ENCODE results near the gene SNAP47. TPM values are rescaled to one million over a fixed set of nuclear protein-coding genes. Genes with fewer than 3 reads are reported as not detected.

Gene SNAP47
- total and polyA plus RNA-seq, 2 of the 4 experiments (the other 2 are of a cell fraction) = 39.4 to 72.9 TPM

- dilution Hi-C loops (cut with HindIII; ENCODE audit: low sequenced_read_pairs, unreplicated experiment) = no loop called here
- DNase-seq = no peak
- H2BK5ac ChIP-seq (ENCODE audit: low read depth, low read length, poor library complexity, severe bottlenecking) = peak overlapping the region; percentile 39
- TF ChIP-seq RFX5 (IDR thresholded peaks at IDR 0.05; ENCODE audit: low read depth, low read length) = no peak
- no peak for TF ChIP-seq RAD21 (IDR thresholded peaks at IDR 0.05; ENCODE audit: low read length)
- TF ChIP-seq FOS (IDR thresholded peaks at IDR 0.05; ENCODE audit: low read depth, low read length) = no peak
- TF ChIP-seq NFE2L2 (IDR thresholded peaks at IDR 0.05; ENCODE audit: low read depth, low read length) = no peak
- no peak for TF ChIP-seq BHLHE40 (IDR thresholded peaks at IDR 0.05; ENCODE audit: low read depth, low read length)
- TF ChIP-seq USF2 (IDR thresholded peaks at IDR 0.05; ENCODE audit: low read depth, low read length) = no peak
- intact Hi-C loops (cut with micrococcal nuclease) = loop anchor here (5.0 kb wide), 1 partner anchor 319 kb away; the partner anchor contains the start of gene ARF1
- CTCF ChIA-PET = interaction anchor here (0.6 to 2.0 kb wide), 3 partner anchors 182 to 250 kb away, joined by 5 to 7 read pairs (median 5); no protein-coding TSS in a partner anchor
- H3K4me1 ChIP-seq (ENCODE audit: control insufficient read depth, insufficient read depth, low read length) = peaks cover 30% of the 10 kb centered on the region
- H3K4me2 ChIP-seq (ENCODE audit: low read depth, low read length) = no peak overlapping the region
- no peak overlapping the region for H3K27ac ChIP-seq (ENCODE audit: insufficient read depth, low read length)
- H2AK5ac ChIP-seq (ENCODE audit: low read depth, low read length) = peak overlapping the region; percentile 30; the same call in 1 of the 2 replicates
- no peak overlapping the region for H4K8ac ChIP-seq (ENCODE audit: low read depth in 2 of 2, low read length in 2 of 2)
- H3K36me3 ChIP-seq (ENCODE audit: control insufficient read depth, insufficient read depth, low read length) = peaks cover 35% of the 10 kb centered on the region
- H3K23ac ChIP-seq (ENCODE audit: low read depth, low read length) = no peak overlapping the region
- no peak overlapping the region for H3K56ac ChIP-seq (ENCODE audit: extremely low read depth, insufficient read depth, low read length)
- H3K9ac ChIP-seq (ENCODE audit: low read depth, low read length) = no peak overlapping the region
- H4K5ac ChIP-seq (ENCODE audit: low read depth, low read length) = no peak overlapping the region
- H4K20me1 ChIP-seq (ENCODE audit: insufficient read depth, low read length) = peaks cover 59% of the 10 kb centered on the region
- no TSS peak for BruUV-seq (replicated peaks)
- ATAC-seq (ENCODE audit: low read depth) = no peak
- H3K14ac ChIP-seq (replicated peaks; ENCODE audit: low read depth, low read length) = no peak overlapping the region
- no peak overlapping the region for H2AFZ ChIP-seq (replicated peaks; ENCODE audit: low read length, poor library complexity)
- H3K9me3 ChIP-seq (ENCODE audit: control insufficient read depth, insufficient read depth, low read length) = no peaks in the 10 kb centered on the region
- H2BK120ac ChIP-seq (ENCODE audit: low read depth, low read length) = no peak overlapping the region
- no peak overlapping the region for H2BK20ac ChIP-seq (ENCODE audit: low read depth, low read length)
- no peak overlapping the region for H2BK15ac ChIP-seq (ENCODE audit: low read depth, low read length)
- peaks cover 26% of the 10 kb centered on the region for H3K9me1 ChIP-seq (ENCODE audit: insufficient read depth, low read length)
- H2AK9ac ChIP-seq (replicated peaks; ENCODE audit: low read depth, low read length, poor library complexity) = peak overlapping the region; percentile 3
- H3K4me3 ChIP-seq (ENCODE audit: insufficient read depth, low read depth, low read length) = no peak overlapping the region
- H3K27me3 ChIP-seq (ENCODE audit: control insufficient read depth, insufficient read depth, low read length) = no peaks in the 10 kb centered on the region
- H4K91ac ChIP-seq (ENCODE audit: insufficient read depth, low read depth, low read length) = no peak overlapping the region
- POLR2A ChIA-PET (ENCODE audit: unreplicated experiment) = no interaction called here
- peaks cover 22 to 80% of the 10 kb centered on the region in 2 experiments; a peak in 3 of 4 replicates for H3K79me1 ChIP-seq (ENCODE audit: low read depth in 1 of 2, low read length in 2 of 2)
- 100% methylated on average over 3 of the region's 16 CpGs; no CpG with 5 or more reads in 1 of the 2 experiments for WGBS, 2 experiments (ENCODE audit: extremely low coverage in 2 of 2, insufficient read length in 1 of 2)
- in situ Hi-C loops (cut with MboI; ENCODE audit: low sequenced_read_pairs) = loop anchor here (5.0 to 10.0 kb wide), 2 partner anchors 184 to 321 kb away; partner anchors contain the start of genes ARF1 and WNT9A
- H3K4ac ChIP-seq (ENCODE audit: low read depth, low read length) = peak overlapping the region; percentile 57; the same call in 1 of the 2 replicates
- no peak overlapping the region for H3K18ac ChIP-seq (ENCODE audit: low read depth, low read length)
Measured at GRCh38 chr1:227763246-227764018, 28.2 kb downstream of the SNAP47 start.

Measured in IMR-90 (cell line).